ENCODE results near the gene RECQL5.

RECQL5 gene

GRCh38 chr17:75590849-75591721 is 75.9 kb downstream of the RECQL5 start:
- DNase-seq (ENCODE audit: extremely low read depth, low read depth): no peak
- H3K4me3 ChIP-seq (replicated peaks; ENCODE audit: low read depth, low read length): no peak overlapping the region
- TF ChIP-seq CTCF (IDR thresholded peaks at IDR 0.05; ENCODE audit: low read depth, low read length, missing control alignments): no peak

- no peak for DNase-seq (ENCODE audit: extremely low read depth, low read depth)
- no peak for TF ChIP-seq CTCF (IDR thresholded peaks at IDR 0.05; ENCODE audit: low read depth, low read length, missing control alignments)
- H3K4me3 ChIP-seq (replicated peaks; ENCODE audit: low read depth, low read length): no peak overlapping the region
Observed at GRCh38 chr17:75590314-75590761, 76.6 kb downstream of the RECQL5 start.

GRCh38 chr17:75589919-75590303 is 77.0 kb downstream of the RECQL5 start:
- no peak for DNase-seq (ENCODE audit: extremely low read depth, low read depth)
- TF ChIP-seq CTCF (IDR thresholded peaks at IDR 0.05; ENCODE audit: low read depth, low read length, missing control alignments): no peak
- H3K4me3 ChIP-seq (replicated peaks; ENCODE audit: low read depth, low read length): no peak overlapping the region

- no peak for TF ChIP-seq CTCF (IDR thresholded peaks at IDR 0.05; ENCODE audit: low read depth, low read length, missing control alignments)
- peak; percentile 12 for DNase-seq (ENCODE audit: extremely low read depth, low read depth)
- peak overlapping the region; percentile 25 for H3K4me3 ChIP-seq (replicated peaks; ENCODE audit: low read depth, low read length)
Observed at GRCh38 chr17:75589012-75589918, 77.7 kb downstream of the RECQL5 start.

- DNase-seq (ENCODE audit: extremely low read depth, low read depth): no peak
- H3K4me3 ChIP-seq (replicated peaks; ENCODE audit: low read depth, low read length): no peak overlapping the region; the same call in 1 of the 2 replicates
- TF ChIP-seq CTCF (IDR thresholded peaks at IDR 0.05; ENCODE audit: low read depth, low read length, missing control alignments): no peak
Observed at GRCh38 chr17:75588596-75589011, 78.3 kb downstream of the RECQL5 start.

- no peak for DNase-seq (ENCODE audit: extremely low read depth, low read depth)
- no peak for TF ChIP-seq CTCF (IDR thresholded peaks at IDR 0.05; ENCODE audit: low read depth, low read length, missing control alignments)
- no peak within 1 kb of the TSS; the same call in 1 of the 2 replicates for H3K4me3 ChIP-seq (replicated peaks; ENCODE audit: low read depth, low read length)
Observed at GRCh38 chr17:75587675-75588595, 79.0 kb downstream of the RECQL5 start, which contains the start of gene MYO15B. MYO15B (plus strand) TSS chr17:75587800; CDS start chr17:75588058, 258 bp downstream.

All from HFF-Myc (cell line).